Measurements from ENCODE around the gene KLHL1. TPM values are rescaled to one million over a fixed set of nuclear protein-coding genes. Genes with fewer than 3 reads are reported as not detected.

The KLHL1 gene
- total and polyA plus RNA-seq, 10 donors: 0.02 TPM; not detected in 9

- intact Hi-C loops (cut with DNase I; ENCODE audit: low total_unique reads): loop anchor here (10.0 kb wide), 1 partner anchor 217 kb away; no protein-coding TSS in a partner anchor
- WGBS, 5 donors: 70 to 86% (median 83%) methylated on average over 2 of the region's 2 CpGs
- TF ChIP-seq CTCF (IDR thresholded peaks at IDR 0.05 in 8 of 11, conservative IDR thresholded peaks at IDR 0.05 in 3 of 11): no peak
- no peak for TF ChIP-seq POLR2A (IDR thresholded peaks at IDR 0.05)
- no peak for TF ChIP-seq POLR2AphosphoS5 (IDR thresholded peaks at IDR 0.05)
- H3K27me3 ChIP-seq (replicated peaks in 1 of 7): no peaks in the 10 kb centered on the region
- no peaks in the 10 kb centered on the region for H3K36me3 ChIP-seq
- H3K4me3 ChIP-seq: no peak overlapping the region
- no peak overlapping the region for H3K27ac ChIP-seq
- no peak for DNase-seq
- no peaks in the 10 kb centered on the region for H3K4me1 ChIP-seq
- peaks cover 0 to 63% (median 55%) of the 10 kb centered on the region in 8 donors for H3K9me3 ChIP-seq
Observed at GRCh38 chr13:69657676-69658075, 450.6 kb downstream of the KLHL1 start.

DNA sequence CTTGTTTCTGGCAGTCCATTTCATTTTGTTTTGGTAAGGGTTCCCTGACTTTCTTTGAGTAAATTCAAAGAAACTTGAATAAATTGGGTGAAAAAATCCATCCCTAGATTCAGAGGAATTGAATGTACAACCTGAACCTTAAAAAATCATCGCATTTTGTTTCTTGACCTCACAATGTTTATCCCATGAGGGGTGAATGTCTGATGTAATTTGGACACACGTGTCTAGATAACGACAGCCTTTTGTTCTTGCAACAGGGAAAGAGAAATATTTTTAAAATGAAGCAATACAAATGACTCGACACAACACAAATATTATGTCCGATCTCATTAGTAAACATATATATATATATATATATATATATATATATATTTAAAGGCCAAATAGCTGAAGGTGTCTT lies 453.9 kb downstream of the KLHL1 start:
- Histone ChIP-seq H3K9me3 (peaks cover 0 to 43% (median 26%) of the 10 kb centered on the region in 8 donors), H3K36me3 (no peaks in the 10 kb centered on the region), H3K27ac (no peak overlapping the region), H3K27me3 (replicated peaks in 1 of 7) (no peaks in the 10 kb centered on the region), H3K4me1 (no peaks in the 10 kb centered on the region), H3K4me3 (no peak overlapping the region)
- TF ChIP-seq CTCF (IDR thresholded peaks at IDR 0.05 in 8 of 11, conservative IDR thresholded peaks at IDR 0.05 in 3 of 11) (no peak), POLR2AphosphoS5 (IDR thresholded peaks at IDR 0.05) (no peak), POLR2A (IDR thresholded peaks at IDR 0.05) (no peak)
- no peak for DNase-seq
- 84 to 95% (median 89%) methylated on average over 5 of the region's 5 CpGs for WGBS, 5 donors
- intact Hi-C loops (cut with DNase I; ENCODE audit: low total_unique reads): loop anchor here (10.0 kb wide), 1 partner anchor 220 kb away; no protein-coding TSS in a partner anchor

Small RNA genes lying within 50 kb of the gene (small RNA-seq; reads per million reads assigned to genes)
- gene RNY3P10: 0 reads per million in 4 donors

Other genes starting within 250 kb of the KLHL1 start
- not detected for gene ATXN8OS, start 626 bp downstream of the KLHL1 start, total RNA-seq
- not detected for gene ATXN8OS, start 626 bp downstream of the KLHL1 start, polyA plus RNA-seq

Measured in spleen (tissue), 11 donors.